ENCODE measurements around the gene CNTNAP2. TPM values are rescaled to one million over a fixed set of nuclear protein-coding genes. Genes with fewer than 3 reads are reported as not detected.

Gene CNTNAP2
- total RNA-seq, 1 experiment from 2014 or later, result 64.5 TPM

DNA sequence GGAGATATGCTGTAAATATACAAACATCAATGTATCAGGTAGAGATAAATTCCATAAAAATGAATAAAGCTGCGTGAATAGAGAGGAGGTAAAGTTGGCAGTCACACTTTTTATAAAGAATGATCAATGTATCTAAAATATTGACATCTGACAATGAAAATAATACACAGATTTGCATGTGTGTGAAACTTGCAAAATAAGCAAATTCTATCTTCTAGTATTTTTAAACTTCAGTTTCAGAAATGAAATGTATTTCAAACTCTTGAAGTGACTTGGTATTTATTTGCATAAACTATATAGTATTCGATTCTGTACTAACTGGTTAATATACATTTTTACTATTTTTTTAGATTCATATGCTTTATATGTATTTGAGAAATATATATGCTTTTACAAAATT is 986.6 kb downstream of the CNTNAP2 start:
- no peak overlapping the region for H2BK5ac ChIP-seq (ENCODE audit: insufficient read length, low read length)
- WGBS (ENCODE audit: extremely low coverage, insufficient read length, low lambda C conversion rate), result no CpG with 5 or more reads among the region's 2 CpGs
- H3K36me3 Mint-ChIP-seq (ENCODE audit: insufficient read depth in 1 of 3, low read depth in 3 of 3), result peaks cover 0 to 5% (median 2%) of the 10 kb centered on the region in 3 experiments; a peak in 2 of 7 replicates
- no peaks in the 10 kb centered on the region for H3K4me1 Mint-ChIP-seq
- no peak overlapping the region for H2BK20ac ChIP-seq (ENCODE audit: low read depth, low read length, poor library complexity, severe bottlenecking)
- H3K14ac ChIP-seq (ENCODE audit: insufficient read depth, low read length), result no peak overlapping the region
- H2BK120ac ChIP-seq (ENCODE audit: low read depth, low read length, poor library complexity, severe bottlenecking), result no peak overlapping the region
- H4K8ac ChIP-seq (replicated peaks; ENCODE audit: insufficient read length, low read depth, low read length), result no peak overlapping the region
- no peaks in the 10 kb centered on the region for H3K27me3 Mint-ChIP-seq (ENCODE audit: low read depth)
- peaks cover 0 to 9% of the 10 kb centered on the region in 2 experiments; a peak in 2 of 5 replicates for H3K9me3 Mint-ChIP-seq
- H2AFZ ChIP-seq (ENCODE audit: low read length), result no peak overlapping the region
- no peak for DNase-seq
- no peak overlapping the region for H3K4me2 ChIP-seq (ENCODE audit: insufficient read depth, insufficient read length, low read length)
- no peak overlapping the region for H3K4me3 Mint-ChIP-seq
- no peak overlapping the region for H3K56ac ChIP-seq (ENCODE audit: insufficient read length, low read depth, low read length)
- H3T11ph ChIP-seq (ENCODE audit: low read length), result no peak overlapping the region
- H3K23me2 ChIP-seq (ENCODE audit: insufficient read length, low read depth, low read length, poor library complexity, severe bottlenecking), result no peaks in the 10 kb centered on the region
- no peak overlapping the region for H4K91ac ChIP-seq (ENCODE audit: insufficient read length, low read depth, low read length)
- H4K20me1 ChIP-seq (ENCODE audit: control insufficient read depth, insufficient read depth, insufficient read length), result no peaks in the 10 kb centered on the region
- H3K23ac ChIP-seq (ENCODE audit: insufficient read length, low read depth, low read length), result no peak overlapping the region
- no peaks in the 10 kb centered on the region for H3K79me2 ChIP-seq (ENCODE audit: insufficient read depth, low read length)
- H3K27ac Mint-ChIP-seq, result no peak overlapping the region
- H3K9me3 ChIP-seq (ENCODE audit: control insufficient read depth, low read depth, low read length), result no peaks in the 10 kb centered on the region
- H4K5ac ChIP-seq (ENCODE audit: insufficient read length, low read depth, low read length), result no peak overlapping the region
- H2BK12ac ChIP-seq (ENCODE audit: insufficient read length, low read depth, low read length), result no peak overlapping the region
- no peaks in the 10 kb centered on the region for H3K4me1 ChIP-seq (ENCODE audit: insufficient read depth, low read length)
- H3K79me1 ChIP-seq (ENCODE audit: insufficient read depth, low read depth, low read length, poor library complexity, severe bottlenecking), result no peaks in the 10 kb centered on the region
- no peak overlapping the region for H3K4ac ChIP-seq (ENCODE audit: low read depth, low read length)
- H3K27me3 ChIP-seq (ENCODE audit: insufficient read depth, low read length), result no peaks in the 10 kb centered on the region; the same call in 1 of the 2 replicates
- no peak overlapping the region for H2BK15ac ChIP-seq (ENCODE audit: low read depth, low read length)
- no peak overlapping the region for H3K27ac ChIP-seq (ENCODE audit: insufficient read length, low read depth, low read length)
- no peak overlapping the region for H3K18ac ChIP-seq (ENCODE audit: insufficient read length, low read depth, low read length)
- no peak overlapping the region for H2AK5ac ChIP-seq (ENCODE audit: insufficient read length, low read length)
- H3K9ac ChIP-seq (ENCODE audit: extremely low read depth, insufficient read length, low read length), result no peak overlapping the region
- TF ChIP-seq, protein P1, sequence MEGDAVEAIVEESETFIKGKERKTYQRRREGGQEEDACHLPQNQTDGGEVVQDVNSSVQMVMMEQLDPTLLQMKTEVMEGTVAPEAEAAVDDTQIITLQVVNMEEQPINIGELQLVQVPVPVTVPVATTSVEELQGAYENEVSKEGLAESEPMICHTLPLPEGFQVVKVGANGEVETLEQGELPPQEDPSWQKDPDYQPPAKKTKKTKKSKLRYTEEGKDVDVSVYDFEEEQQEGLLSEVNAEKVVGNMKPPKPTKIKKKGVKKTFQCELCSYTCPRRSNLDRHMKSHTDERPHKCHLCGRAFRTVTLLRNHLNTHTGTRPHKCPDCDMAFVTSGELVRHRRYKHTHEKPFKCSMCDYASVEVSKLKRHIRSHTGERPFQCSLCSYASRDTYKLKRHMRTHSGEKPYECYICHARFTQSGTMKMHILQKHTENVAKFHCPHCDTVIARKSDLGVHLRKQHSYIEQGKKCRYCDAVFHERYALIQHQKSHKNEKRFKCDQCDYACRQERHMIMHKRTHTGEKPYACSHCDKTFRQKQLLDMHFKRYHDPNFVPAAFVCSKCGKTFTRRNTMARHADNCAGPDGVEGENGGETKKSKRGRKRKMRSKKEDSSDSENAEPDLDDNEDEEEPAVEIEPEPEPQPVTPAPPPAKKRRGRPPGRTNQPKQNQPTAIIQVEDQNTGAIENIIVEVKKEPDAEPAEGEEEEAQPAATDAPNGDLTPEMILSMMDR (conservative IDR thresholded peaks at IDR 0.05), result no peak
